Measurements from ENCODE around the gene PCDHGB4. TPM values are rescaled to one million over a fixed set of nuclear protein-coding genes. Genes with fewer than 3 reads are reported as not detected.
"Not testable (repeated sequence)": the region's sequence is repeated elsewhere in the genome, so short reads cannot be mapped to it uniquely, and the experiment has no call there.

The PCDHGB4 gene
- total RNA-seq, 1 donor: 17.4 TPM

DNA sequence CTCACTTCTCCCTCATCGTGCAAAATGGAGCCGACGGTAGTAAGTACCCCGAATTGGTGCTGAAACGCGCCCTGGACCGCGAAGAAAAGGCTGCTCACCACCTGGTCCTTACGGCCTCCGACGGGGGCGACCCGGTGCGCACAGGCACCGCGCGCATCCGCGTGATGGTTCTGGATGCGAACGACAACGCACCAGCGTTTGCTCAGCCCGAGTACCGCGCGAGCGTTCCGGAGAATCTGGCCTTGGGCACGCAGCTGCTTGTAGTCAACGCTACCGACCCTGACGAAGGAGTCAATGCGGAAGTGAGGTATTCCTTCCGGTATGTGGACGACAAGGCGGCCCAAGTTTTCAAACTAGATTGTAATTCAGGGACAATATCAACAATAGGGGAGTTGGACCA is 43.8 kb downstream of the PCDHGB4 start:
- TF ChIP-seq, protein P1, sequence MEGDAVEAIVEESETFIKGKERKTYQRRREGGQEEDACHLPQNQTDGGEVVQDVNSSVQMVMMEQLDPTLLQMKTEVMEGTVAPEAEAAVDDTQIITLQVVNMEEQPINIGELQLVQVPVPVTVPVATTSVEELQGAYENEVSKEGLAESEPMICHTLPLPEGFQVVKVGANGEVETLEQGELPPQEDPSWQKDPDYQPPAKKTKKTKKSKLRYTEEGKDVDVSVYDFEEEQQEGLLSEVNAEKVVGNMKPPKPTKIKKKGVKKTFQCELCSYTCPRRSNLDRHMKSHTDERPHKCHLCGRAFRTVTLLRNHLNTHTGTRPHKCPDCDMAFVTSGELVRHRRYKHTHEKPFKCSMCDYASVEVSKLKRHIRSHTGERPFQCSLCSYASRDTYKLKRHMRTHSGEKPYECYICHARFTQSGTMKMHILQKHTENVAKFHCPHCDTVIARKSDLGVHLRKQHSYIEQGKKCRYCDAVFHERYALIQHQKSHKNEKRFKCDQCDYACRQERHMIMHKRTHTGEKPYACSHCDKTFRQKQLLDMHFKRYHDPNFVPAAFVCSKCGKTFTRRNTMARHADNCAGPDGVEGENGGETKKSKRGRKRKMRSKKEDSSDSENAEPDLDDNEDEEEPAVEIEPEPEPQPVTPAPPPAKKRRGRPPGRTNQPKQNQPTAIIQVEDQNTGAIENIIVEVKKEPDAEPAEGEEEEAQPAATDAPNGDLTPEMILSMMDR (IDR thresholded peaks at IDR 0.05; ENCODE audit: insufficient read depth, low read length): no peak
- peak overlapping the region; percentile 69 for H3K4me3 ChIP-seq (ENCODE audit: low read depth, low read length)
- DNase-seq (ENCODE audit: low read depth): peak; percentile 67

DNA sequence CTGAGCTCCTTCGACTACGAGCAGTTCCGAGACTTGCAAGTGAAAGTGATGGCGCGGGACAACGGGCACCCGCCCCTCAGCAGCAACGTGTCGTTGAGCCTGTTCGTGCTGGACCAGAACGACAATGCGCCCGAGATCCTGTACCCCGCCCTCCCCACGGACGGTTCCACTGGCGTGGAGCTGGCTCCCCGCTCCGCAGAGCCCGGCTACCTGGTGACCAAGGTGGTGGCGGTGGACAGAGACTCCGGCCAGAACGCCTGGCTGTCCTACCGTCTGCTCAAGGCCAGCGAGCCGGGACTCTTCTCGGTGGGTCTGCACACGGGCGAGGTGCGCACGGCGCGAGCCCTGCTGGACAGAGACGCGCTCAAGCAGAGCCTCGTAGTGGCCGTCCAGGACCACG is 44.8 kb downstream of the PCDHGB4 start:
- H3K4me3 ChIP-seq (ENCODE audit: low read depth, low read length): peak overlapping the region; percentile 69
- DNase-seq (ENCODE audit: low read depth): not testable (repeated sequence)

DNA sequence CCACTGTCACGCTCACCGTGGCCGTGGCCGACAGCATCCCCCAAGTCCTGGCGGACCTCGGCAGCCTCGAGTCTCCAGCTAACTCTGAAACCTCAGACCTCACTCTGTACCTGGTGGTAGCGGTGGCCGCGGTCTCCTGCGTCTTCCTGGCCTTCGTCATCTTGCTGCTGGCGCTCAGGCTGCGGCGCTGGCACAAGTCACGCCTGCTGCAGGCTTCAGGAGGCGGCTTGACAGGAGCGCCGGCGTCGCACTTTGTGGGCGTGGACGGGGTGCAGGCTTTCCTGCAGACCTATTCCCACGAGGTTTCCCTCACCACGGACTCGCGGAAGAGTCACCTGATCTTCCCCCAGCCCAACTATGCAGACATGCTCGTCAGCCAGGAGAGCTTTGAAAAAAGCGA is 45.2 kb downstream of the PCDHGB4 start:
- peak overlapping the region; percentile 31 for H3K4me3 ChIP-seq (ENCODE audit: low read depth, low read length)
- DNase-seq (ENCODE audit: low read depth): not testable (repeated sequence)

DNA sequence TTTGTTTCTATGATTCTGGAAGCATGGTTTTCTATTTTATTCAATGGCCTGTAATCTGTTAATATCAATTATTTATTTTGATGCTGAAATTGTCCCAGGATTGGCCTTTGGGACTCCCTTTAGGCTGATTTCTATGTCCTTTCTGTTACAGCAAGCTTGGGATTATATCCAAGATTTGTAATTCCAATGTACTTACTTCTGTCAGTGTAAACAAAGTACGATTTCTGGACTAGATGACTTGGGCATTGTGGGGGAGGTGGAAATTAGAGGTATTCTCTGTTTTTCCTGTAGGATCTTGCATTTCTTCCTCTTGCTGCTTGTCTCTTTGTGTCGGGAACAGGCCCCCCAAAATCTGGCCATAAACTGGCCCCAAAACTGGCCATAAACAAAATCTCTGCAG is 46.5 kb downstream of the PCDHGB4 start:
- no peak overlapping the region for H3K4me3 ChIP-seq (ENCODE audit: low read depth, low read length)
- TF ChIP-seq, protein P1 (IDR thresholded peaks at IDR 0.05; ENCODE audit: insufficient read depth, low read length): no peak
- no peak for DNase-seq (ENCODE audit: low read depth)

DNA sequence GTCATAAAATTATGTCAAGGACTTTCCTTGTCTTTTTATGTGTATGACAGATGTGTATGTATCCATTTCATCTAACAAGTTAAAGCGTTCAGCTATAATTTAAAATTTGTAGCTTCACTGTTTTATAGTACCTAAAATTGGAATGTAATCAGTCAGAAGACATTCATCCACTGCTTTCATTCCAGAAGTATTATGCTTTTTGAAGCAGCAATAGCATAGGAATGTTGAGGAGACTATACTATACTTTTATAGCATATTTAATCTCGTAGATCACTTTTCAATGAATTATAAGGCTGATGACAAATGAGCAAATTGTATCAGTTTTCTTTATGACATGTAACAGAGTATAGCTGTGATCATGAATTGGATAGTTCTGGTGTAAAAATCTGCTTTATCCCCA is 49.7 kb downstream of the PCDHGB4 start:
- TF ChIP-seq, protein P1 (IDR thresholded peaks at IDR 0.05; ENCODE audit: insufficient read depth, low read length): no peak
- H3K4me3 ChIP-seq (ENCODE audit: low read depth, low read length): no peak overlapping the region
- no peak for DNase-seq (ENCODE audit: low read depth)

DNA sequence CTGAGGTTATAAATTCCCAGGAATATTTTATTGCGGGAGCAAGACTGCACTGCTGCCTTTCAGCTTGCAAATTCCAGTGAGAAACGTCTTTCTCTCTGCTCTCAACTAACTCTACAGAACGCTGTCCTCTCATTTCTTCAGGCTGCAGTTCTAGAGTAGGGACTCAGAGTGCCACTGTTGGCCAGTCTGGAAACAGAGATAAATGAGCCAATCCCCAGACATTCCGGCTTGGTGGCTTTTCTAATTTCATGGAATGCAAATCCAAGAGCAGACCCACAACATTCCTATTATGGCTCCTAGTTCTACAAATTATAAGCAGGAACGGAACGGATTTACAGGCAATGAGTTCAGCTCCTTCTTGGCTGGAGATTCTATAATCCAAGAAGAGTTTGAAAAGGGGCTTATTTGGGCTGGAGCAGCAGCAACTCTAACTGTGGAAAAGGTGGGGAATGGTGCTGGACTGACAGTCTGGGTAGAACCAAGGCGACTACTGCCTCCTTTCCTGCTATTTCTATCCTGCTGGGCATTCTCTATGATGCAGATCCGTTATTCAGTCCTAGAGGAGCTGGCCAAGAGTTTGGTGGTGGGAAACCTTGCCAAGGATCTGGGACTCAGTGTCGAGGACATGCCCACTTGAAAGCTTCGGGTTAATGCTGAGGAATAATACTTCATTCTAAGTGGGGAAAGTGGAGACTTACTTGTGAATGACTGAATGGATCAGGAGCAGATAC is 52.1 kb downstream of the PCDHGB4 start:
- no peak for DNase-seq (ENCODE audit: low read depth)
- TF ChIP-seq, protein P1 (IDR thresholded peaks at IDR 0.05; ENCODE audit: insufficient read depth, low read length): no peak
- no peak overlapping the region for H3K4me3 ChIP-seq (ENCODE audit: low read depth, low read length)

Other genes with a start within 250 kb of the PCDHGB4 start
- gene PCDHB6, start 237.6 kb upstream of the PCDHGB4 start, total RNA-seq (ENCODE audit: low replicate concordance): 0.18 TPM in 1 of 2 replicates, not detected in the other
- 0.63 and 0.98 TPM in 2 replicates for gene PCDHB7, start 215.1 kb upstream of the PCDHGB4 start, total RNA-seq (ENCODE audit: low replicate concordance)
- gene PCDHB8, start 209.9 kb upstream of the PCDHGB4 start, total RNA-seq (ENCODE audit: low replicate concordance): 0.16 and 0.27 TPM in 2 replicates
- gene PCDHB16, start 205.3 kb upstream of the PCDHGB4 start, total RNA-seq (ENCODE audit: low replicate concordance): 0.25 and 0.36 TPM in 2 replicates
- 0.41 and 1.2 TPM in 2 replicates for gene PCDHB9, start 200.5 kb upstream of the PCDHGB4 start, total RNA-seq (ENCODE audit: low replicate concordance)
- gene PCDHB10, start 195.3 kb upstream of the PCDHGB4 start, total RNA-seq (ENCODE audit: low replicate concordance): 0.36 and 0.41 TPM in 2 replicates
- 0.08 and 0.27 TPM in 2 replicates for gene PCDHB11, start 188.1 kb upstream of the PCDHGB4 start, total RNA-seq (ENCODE audit: low replicate concordance)
- 0.18 and 0.25 TPM in 2 replicates for gene PCDHB12, start 179.0 kb upstream of the PCDHGB4 start, total RNA-seq (ENCODE audit: low replicate concordance)
- 0.27 and 0.65 TPM in 2 replicates for gene PCDHB13, start 173.8 kb upstream of the PCDHGB4 start, total RNA-seq (ENCODE audit: low replicate concordance)
- 0.45 and 0.74 TPM in 2 replicates for gene PCDHB14, start 164.4 kb upstream of the PCDHGB4 start, total RNA-seq (ENCODE audit: low replicate concordance)
- 0.09 TPM in 1 of 2 replicates, not detected in the other for gene PCDHB15, start 142.3 kb upstream of the PCDHGB4 start, total RNA-seq (ENCODE audit: low replicate concordance)
- gene SLC25A2, start 83.6 kb upstream of the PCDHGB4 start, total RNA-seq (ENCODE audit: low replicate concordance): 0.72 TPM in 1 of 2 replicates, not detected in the other
- 62.1 and 66.0 TPM in 2 replicates for gene TAF7, start 66.9 kb upstream of the PCDHGB4 start, total RNA-seq (ENCODE audit: low replicate concordance)
- 0.90 and 1.4 TPM in 2 replicates for gene PCDHGA1, start 57.2 kb upstream of the PCDHGB4 start, total RNA-seq (ENCODE audit: low replicate concordance)
- 2.5 and 3.9 TPM in 2 replicates for gene PCDHGA2, start 48.9 kb upstream of the PCDHGB4 start, total RNA-seq (ENCODE audit: low replicate concordance)
- gene PCDHGA3, start 43.9 kb upstream of the PCDHGB4 start, total RNA-seq (ENCODE audit: low replicate concordance): 1.1 and 4.4 TPM in 2 replicates
- gene PCDHGB1, start 37.6 kb upstream of the PCDHGB4 start, total RNA-seq (ENCODE audit: low replicate concordance): 3.1 and 4.2 TPM in 2 replicates
- gene PCDHGA4, start 32.7 kb upstream of the PCDHGB4 start, total RNA-seq (ENCODE audit: low replicate concordance): 3.7 and 9.9 TPM in 2 replicates
- 1.3 and 5.7 TPM in 2 replicates for gene PCDHGB2, start 27.7 kb upstream of the PCDHGB4 start, total RNA-seq (ENCODE audit: low replicate concordance)
- 1.7 and 3.5 TPM in 2 replicates for gene PCDHGA5, start 23.5 kb upstream of the PCDHGB4 start, total RNA-seq (ENCODE audit: low replicate concordance)
- 7.7 and 9.6 TPM in 2 replicates for gene PCDHGB3, start 17.5 kb upstream of the PCDHGB4 start, total RNA-seq (ENCODE audit: low replicate concordance)
- 3.9 and 7.4 TPM in 2 replicates for gene PCDHGA6, start 13.8 kb upstream of the PCDHGB4 start, total RNA-seq (ENCODE audit: low replicate concordance)
- gene PCDHGA7, start 5.0 kb upstream of the PCDHGB4 start, total RNA-seq (ENCODE audit: low replicate concordance): 2.9 and 8.4 TPM in 2 replicates
- gene PCDHGA8, start 4.9 kb downstream of the PCDHGB4 start, total RNA-seq (ENCODE audit: low replicate concordance): 2.5 and 3.8 TPM in 2 replicates
- 8.5 and 19.9 TPM in 2 replicates for gene PCDHGB5, start 10.2 kb downstream of the PCDHGB4 start, total RNA-seq (ENCODE audit: low replicate concordance)
- gene PCDHGA9, start 15.1 kb downstream of the PCDHGB4 start, total RNA-seq (ENCODE audit: low replicate concordance): 4.1 and 7.3 TPM in 2 replicates
- gene PCDHGB6, start 20.3 kb downstream of the PCDHGB4 start, total RNA-seq (ENCODE audit: low replicate concordance): 3.8 and 5.8 TPM in 2 replicates
- 10.6 and 22.2 TPM in 2 replicates for gene PCDHGA10, start 25.3 kb downstream of the PCDHGB4 start, total RNA-seq (ENCODE audit: low replicate concordance)
- gene PCDHGB7, start 30.0 kb downstream of the PCDHGB4 start, total RNA-seq (ENCODE audit: low replicate concordance): 16.7 and 22.1 TPM in 2 replicates
- gene PCDHGA11, start 33.4 kb downstream of the PCDHGB4 start, total RNA-seq (ENCODE audit: low replicate concordance): 7.6 and 17.8 TPM in 2 replicates
- 39.7 and 50.5 TPM in 2 replicates for gene PCDHGA12, start 42.8 kb downstream of the PCDHGB4 start, total RNA-seq (ENCODE audit: low replicate concordance)
- gene PCDHGC3, start 88.3 kb downstream of the PCDHGB4 start, total RNA-seq (ENCODE audit: low replicate concordance): 53.7 and 97.7 TPM in 2 replicates
- gene PCDHGC4, start 97.3 kb downstream of the PCDHGB4 start, total RNA-seq (ENCODE audit: low replicate concordance): 2.5 and 5.2 TPM in 2 replicates
- 7.0 and 10.5 TPM in 2 replicates for gene PCDHGC5, start 101.4 kb downstream of the PCDHGB4 start, total RNA-seq (ENCODE audit: low replicate concordance)
- 16.3 and 22.1 TPM in 2 replicates for gene DIAPH1, start 231.3 kb downstream of the PCDHGB4 start, total RNA-seq (ENCODE audit: low replicate concordance)
- gene HDAC3, start 249.2 kb downstream of the PCDHGB4 start, total RNA-seq (ENCODE audit: low replicate concordance): 48.4 and 51.4 TPM in 2 replicates
- 2.6 and 6.6 TPM in 2 replicates for gene RELL2, start 249.3 kb downstream of the PCDHGB4 start, total RNA-seq (ENCODE audit: low replicate concordance)

Measured in fibroblast of the aortic adventitia (primary cell).